ENCODE results near the gene NXPH3.

The NXPH3 gene

DNA sequence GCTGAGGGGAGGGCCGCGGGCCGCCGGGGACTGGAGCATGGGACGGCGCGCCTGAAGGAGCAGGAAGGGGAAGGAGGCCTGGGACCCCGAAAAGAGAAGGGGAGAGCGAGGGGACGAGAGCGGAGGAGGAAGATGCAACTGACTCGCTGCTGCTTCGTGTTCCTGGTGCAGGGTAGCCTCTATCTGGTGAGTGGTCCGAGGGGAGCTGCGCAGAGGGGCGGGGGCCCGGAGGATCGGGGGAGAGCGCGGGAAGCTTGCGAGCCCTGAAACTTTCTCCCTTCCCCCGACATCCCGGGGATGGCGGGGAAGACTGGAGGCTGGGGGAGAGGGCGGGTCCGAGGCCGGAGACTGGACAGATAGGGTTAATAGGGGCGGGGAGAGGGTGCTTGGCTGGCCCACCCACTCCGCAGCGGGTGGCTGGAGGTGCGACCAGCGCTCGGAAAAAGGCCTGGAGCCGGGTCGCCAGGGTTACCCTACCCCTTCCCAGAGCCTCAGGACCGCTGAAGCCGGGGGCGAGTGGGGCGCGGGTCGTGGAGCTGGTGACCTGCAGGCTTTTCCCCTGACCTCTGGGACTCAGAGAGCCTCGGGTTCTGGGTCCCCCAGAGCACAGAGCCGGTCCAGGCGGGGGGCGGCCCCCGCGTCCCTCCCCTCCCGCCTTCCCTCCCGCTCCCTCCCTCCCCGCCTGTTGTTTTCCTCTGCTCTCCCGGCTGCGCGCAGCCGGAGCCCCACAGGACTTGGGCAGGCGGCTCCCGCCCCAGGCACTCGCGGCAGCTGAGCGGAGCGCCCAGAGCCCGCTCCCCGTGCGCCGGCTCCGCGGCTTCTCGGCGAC lies 631 bp downstream of the NXPH3 start:
- DNase-seq (ENCODE audit: low read depth in 2 of 3, low spot score in 1 of 3): no peak

DNA sequence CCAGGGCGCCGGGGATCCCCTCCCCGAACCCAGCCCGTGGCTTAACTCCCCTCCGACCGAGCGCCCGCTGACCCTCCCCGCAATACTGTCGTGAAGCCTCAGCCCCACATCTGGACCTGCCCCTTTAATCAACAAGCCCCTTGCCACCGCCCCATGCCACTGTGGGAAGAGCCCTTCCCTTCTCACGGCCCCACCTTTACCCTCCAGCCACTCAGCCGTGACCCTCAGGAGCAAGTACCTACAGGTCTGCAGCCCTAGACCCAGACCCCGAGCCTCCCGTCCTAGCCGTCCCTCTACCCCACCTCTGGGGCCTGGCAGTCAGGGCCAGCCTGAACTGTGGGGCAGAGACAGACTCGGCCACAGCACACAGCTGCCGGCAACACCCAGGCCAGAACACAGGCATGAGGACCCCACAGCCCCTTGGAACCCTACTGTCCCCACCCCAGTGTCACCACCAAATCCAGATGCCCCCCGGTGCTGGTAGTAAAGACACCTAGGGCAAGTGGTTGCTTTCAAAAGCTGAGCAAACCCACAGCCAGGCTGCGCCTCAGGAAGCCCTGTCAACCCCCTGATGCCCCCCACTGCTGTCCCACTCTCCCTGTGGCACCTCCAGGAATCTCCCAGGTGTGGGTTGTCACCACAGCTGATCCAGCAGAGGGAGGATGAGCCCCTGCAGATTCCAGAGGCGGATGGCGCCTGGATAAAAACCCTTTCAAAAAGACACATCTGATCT lies 1.4 kb downstream of the NXPH3 start:
- DNase-seq (ENCODE audit: low read depth in 2 of 3, low spot score in 1 of 3): no peak

DNA sequence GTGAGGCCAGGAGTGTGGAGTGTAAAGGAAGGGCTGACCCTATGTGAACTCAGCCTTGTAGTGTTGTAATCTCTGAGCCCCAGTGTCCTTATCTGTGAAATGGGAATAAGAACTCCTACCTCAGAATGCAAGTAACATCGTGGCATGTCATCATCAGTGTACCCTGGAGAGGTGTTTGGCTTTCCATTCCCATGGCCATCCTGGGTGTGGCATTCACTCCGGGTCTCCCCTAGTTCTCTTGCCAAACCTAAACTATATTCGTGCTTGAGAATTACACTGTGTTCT lies 1.9 kb downstream of the NXPH3 start:
- DNase-seq (ENCODE audit: low read depth in 2 of 3, low spot score in 1 of 3): no peak

DNA sequence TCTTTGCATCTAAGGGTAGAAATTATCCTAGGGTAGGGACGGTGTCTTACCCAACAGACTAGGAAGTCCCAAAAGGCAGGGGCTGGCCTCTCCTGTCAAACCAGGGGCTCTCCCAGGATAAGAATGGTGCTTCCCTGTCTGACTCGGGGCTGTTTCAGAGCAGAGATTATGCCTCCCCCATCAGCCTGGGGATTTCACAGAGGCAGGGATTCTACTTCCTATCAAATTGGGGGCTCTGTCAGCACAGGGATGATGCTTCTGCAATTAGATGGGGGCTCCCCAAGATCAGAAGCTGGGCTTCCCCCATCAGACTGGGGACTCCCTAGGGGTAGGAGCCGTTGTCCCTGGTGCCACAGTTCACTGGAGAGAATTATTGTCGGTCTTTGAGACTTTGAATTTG lies 2.3 kb downstream of the NXPH3 start:
- DNase-seq (ENCODE audit: low read depth in 2 of 3, low spot score in 1 of 3): no peak

DNA sequence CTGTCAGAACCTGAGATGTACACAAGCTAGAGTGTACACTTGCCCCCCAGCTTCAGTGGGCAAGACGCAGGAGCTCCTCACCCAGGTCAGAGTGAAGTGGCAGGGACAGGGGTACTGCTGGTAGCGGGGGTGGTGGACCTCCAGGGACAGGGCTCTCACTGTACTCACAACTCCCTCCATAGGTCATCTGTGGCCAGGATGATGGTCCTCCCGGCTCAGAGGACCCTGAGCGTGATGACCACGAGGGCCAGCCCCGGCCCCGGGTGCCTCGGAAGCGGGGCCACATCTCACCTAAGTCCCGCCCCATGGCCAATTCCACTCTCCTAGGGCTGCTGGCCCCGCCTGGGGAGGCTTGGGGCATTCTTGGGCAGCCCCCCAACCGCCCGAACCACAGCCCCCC lies 2.7 kb downstream of the NXPH3 start:
- DNase-seq (ENCODE audit: low read depth in 2 of 3, low spot score in 1 of 3): no peak

DNA sequence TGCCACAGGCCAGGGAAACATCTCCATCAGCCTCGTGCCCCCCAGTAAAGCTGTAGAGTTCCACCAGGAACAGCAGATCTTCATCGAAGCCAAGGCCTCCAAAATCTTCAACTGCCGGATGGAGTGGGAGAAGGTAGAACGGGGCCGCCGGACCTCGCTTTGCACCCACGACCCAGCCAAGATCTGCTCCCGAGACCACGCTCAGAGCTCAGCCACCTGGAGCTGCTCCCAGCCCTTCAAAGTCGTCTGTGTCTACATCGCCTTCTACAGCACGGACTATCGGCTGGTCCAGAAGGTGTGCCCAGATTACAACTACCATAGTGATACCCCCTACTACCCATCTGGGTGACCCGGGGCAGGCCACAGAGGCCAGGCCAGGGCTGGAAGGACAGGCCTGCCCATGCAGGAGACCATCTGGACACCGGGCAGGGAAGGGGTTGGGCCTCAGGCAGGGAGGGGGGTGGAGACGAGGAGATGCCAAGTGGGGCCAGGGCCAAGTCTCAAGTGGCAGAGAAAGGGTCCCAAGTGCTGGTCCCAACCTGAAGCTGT lies 3.4 kb downstream of the NXPH3 start:
- DNase-seq (ENCODE audit: low read depth in 2 of 3, low spot score in 1 of 3): no peak

DNA sequence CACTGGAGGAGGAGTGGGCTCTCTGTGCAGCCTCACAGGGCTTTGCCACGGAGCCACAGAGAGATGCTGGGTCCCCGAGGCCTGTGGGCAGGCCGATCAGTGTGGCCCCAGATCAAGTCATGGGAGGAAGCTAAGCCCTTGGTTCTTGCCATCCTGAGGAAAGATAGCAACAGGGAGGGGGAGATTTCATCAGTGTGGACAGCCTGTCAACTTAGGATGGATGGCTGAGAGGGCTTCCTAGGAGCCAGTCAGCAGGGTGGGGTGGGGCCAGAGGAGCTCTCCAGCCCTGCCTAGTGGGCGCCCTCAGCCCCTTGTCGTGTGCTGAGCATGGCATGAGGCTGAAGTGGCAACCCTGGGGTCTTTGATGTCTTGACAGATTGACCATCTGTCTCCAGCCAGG lies 3.9 kb downstream of the NXPH3 start:
- no peak for DNase-seq (ENCODE audit: low read depth in 2 of 3, low spot score in 1 of 3)

DNA sequence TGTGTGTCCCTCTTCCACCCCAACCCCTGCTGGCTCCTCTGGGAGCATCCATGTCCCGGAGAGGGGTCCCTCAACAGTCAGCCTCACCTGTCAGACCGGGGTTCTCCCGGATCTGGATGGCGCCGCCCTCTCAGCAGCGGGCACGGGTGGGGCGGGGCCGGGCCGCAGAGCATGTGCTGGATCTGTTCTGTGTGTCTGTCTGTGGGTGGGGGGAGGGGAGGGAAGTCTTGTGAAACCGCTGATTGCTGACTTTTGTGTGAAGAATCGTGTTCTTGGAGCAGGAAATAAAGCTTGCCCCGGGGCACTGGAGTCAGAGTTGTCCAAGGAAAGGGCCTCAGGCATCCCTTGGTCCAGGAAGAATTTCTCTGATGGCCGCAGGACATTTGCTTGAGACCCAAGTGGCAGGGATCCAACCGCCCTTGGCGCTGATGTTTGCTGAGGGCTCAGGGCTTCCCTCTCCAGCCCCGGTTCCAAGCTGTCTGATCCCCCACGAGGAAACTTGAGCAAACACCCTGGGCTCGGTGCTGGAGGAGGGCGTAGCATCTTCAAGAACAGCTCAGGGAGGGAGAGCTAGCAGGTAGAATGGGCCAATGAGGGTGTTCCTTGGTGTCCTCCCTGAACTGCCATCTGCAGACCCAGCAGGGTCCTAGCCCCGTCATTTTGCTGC lies 4.5 kb downstream of the NXPH3 start:
- DNase-seq (ENCODE audit: low read depth in 2 of 3, low spot score in 1 of 3): no peak

DNA sequence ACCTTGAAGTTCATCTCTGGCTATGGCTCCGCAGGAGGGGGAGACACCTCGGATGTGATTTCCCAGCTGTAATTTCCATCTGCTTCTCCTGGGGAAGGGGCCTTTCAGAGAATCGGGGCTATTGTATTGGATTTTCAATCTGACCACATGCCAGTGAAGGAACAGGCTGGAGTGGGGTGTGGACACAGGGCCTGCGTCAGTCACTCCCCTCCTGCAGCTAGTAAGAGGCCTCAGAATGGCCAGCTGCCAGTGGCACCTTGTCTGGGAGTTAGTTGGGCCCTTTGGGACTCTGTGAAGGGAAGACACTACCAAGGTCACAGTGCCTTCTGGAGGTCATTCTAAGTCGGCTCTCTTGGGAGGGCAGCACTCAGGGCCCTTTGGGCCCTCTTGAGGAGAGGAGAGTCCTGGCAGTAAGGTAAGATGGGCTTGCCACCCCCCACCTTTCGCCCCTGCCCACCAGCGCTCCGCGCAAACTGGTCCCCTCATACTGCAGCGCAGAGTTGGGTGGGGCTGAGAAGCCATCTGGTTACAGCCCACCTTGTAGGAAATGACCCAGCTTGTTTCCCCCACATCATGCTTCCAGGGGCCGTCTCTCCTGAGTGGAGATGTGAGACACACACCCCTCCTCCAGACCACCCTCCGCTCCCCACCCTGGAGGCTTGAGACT lies 5.4 kb downstream of the NXPH3 start:
- DNase-seq (ENCODE audit: low read depth in 2 of 3, low spot score in 1 of 3): no peak

DNA sequence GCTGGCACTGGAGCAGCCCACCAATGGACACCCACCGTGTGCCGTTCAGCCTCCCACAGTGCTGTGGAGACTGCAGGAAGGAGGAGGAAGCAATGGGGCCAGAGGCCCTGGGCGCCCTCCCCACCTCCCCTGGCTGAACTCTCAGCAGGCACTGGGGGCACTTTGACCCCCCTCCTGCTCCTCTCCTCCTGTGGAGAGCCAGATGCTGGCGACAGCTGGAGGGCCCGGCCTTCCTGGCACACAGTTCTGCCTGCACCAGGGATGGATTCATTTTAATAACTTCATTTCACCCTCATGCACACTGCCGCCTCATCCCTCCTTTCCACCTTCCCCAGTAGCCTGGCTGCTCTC lies 6.0 kb downstream of the NXPH3 start:
- DNase-seq (ENCODE audit: low read depth in 2 of 3, low spot score in 1 of 3): no peak

DNA sequence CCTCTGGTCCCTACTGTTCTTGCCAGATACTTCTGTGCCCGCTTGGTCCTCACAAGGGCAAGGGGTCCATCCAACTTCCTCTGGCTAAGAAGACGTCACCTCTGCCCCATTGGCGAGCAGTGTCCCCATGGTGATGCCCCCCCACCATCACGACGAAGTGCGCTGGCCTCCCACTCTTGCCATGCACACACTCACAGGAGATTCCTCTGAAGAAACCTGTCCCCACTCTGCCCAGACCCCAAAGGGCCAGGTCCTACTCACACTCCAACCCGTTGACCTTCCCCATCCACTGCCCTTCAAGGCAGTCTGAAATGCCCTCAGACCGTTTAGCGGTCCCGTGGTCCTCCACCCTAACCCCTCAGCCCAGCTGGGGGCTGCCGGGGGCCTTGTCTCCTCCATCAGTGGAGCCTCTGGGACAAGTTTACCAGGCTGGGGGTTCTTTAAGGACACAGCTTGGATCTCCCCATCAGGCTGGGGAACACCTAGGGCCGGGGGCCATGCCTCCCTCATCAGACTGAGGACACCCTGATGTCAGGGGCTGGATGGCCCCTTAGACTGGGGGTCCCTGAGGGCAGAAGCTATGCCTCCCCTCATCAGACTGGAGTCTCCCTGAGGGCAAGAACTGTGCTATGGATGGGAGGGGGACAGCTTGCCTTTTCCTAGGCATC lies 6.5 kb downstream of the NXPH3 start:
- DNase-seq (ENCODE audit: low read depth in 2 of 3, low spot score in 1 of 3): no peak

DNA sequence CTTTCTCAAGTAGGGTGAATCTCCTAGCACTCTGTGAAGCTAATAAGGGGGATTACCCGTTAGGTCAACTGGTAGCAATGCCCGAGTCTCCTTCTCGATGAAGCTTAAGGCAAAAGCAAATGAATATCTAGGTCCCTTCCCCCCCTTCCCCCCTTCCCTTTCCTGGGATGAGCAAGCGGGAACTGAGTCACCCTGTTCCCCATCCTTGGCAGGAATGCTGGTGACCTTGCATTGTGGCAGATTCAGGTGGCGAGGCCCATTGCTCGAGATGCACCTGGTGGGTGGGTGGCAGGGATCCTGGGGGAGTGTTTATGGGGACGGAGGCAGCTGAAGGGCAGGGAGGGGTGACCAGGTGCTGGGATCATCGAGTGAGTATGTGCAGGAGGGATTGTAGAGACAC lies 7.1 kb downstream of the NXPH3 start:
- DNase-seq (ENCODE audit: low read depth in 2 of 3, low spot score in 1 of 3): no peak

DNA sequence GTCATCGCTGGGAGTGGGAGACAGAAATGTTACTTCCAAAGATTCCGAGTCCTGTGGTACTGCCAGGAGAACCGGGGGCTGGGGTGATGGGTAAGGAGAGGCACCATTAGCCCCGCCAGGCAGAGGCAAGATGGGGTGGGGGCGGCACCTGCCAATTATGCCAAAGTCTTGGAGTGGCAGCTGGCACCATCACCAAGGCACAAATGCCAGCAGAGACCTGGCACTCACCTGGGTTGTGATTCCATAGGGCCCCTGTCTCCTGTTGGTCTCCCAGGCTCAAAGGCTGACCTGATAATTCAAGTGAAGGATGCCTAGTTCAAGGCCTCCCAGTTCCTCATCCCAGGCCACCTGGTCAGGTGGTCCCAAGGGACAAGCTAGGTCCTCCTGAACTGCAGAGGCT lies 7.6 kb downstream of the NXPH3 start:
- no peak for DNase-seq (ENCODE audit: low read depth in 2 of 3, low spot score in 1 of 3)

DNA sequence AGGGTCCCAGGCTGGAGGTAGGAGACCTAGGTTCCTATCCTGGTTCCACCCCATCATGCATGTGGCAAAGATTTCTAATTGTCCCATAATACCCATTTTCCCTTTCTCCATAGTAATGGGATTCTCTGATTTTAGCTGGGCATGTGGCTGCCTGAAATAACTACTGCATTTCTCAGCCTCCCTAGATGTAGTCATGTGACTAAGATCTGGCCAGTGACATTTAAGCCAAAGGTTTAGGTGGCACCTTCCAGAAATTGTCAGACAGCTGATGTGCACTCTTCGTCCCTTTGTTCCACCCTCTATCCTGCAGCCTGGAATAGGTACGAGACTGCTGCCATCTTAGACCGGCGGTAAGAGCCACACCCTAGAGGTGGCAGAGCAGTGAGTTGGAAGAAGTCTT lies 8.2 kb downstream of the NXPH3 start:
- no peak for DNase-seq (ENCODE audit: low read depth in 2 of 3, low spot score in 1 of 3)

DNA sequence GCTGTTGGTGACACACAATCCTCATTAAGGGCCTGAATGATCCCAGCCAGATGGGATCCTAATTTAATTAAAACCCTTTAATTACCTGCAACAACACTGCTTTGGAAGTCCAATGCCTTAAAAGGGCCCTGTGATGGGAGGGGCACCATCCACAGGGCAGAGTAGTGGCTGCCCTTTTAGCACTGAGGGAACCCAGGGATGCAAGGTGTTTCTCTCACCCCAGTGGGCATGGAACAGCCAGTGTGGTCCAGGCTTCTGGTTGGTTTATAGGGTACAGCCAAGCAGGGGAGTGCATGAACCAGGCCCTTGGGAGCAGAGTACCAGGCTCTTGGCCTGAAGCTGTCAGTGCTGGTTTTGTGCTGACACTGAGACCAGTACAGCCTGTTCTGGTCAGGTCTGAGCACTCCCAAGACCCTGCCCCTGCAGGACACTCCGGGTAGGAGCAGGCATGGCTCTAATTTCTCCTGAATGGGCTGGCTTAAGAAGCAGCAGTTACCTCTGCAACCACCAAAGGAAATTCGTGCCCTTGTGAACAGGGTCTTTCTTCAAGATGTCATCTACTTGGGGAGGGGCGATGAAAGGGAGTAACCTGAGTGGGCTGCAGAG lies 9.9 kb downstream of the NXPH3 start:
- no peak for DNase-seq (ENCODE audit: low read depth in 2 of 3, low spot score in 1 of 3)

DNA sequence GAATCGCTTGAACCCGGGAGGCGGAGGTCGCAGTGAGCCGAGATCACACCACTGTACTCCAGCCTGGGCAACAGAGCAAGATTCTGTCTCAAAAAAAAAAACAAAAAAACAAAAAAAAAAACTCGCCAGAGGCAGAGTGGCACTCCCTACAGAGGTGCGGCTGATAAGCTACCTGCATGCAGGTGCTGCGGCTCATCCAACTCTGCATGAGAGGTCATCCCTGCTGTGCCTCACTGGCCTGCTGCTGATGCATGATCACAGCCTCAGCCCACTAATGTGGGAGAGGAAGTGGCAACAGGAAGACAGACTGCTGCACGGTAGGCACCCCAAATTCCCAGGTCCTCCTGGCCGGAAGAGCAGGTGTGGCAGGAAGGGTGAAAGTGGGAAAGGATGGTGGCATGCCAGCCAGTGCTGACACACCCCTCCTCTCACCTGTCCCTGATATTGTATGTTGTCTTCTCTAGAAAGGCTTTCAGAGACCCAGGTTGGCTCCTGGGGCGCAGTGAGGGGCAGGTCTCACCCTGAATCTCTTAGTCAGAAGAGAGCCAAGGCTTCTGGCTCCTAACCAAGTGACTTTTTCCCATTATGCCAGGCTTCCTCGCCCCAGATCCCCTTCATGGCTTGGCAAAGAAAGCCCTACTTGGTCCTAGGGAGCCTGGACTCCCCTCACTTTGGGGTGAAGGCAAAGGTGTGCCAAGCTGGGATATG lies 11.8 kb downstream of the NXPH3 start:
- no peak for DNase-seq (ENCODE audit: low read depth in 2 of 3, low spot score in 1 of 3)

DNA sequence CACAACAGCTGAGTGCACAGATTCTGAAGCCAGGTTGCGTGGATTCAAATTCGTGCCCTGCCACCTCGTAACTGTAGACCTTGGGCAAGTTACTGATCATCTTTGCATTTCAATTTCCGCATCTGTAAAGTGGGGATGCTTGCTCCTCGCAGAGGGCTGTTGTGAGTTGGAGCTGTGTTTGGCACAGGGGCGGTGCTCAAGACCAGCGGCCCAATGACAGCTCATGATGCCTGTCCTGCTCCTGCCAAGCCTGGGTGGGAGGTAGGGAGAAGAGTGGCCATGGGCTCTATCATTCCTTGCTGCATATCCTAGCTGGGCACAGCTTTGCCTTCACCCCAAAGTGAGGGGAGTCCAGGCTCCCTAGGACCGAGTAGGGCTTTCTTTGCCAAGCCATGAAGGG lies 12.6 kb downstream of the NXPH3 start:
- DNase-seq (ENCODE audit: low read depth in 2 of 3, low spot score in 1 of 3): no peak

DNA sequence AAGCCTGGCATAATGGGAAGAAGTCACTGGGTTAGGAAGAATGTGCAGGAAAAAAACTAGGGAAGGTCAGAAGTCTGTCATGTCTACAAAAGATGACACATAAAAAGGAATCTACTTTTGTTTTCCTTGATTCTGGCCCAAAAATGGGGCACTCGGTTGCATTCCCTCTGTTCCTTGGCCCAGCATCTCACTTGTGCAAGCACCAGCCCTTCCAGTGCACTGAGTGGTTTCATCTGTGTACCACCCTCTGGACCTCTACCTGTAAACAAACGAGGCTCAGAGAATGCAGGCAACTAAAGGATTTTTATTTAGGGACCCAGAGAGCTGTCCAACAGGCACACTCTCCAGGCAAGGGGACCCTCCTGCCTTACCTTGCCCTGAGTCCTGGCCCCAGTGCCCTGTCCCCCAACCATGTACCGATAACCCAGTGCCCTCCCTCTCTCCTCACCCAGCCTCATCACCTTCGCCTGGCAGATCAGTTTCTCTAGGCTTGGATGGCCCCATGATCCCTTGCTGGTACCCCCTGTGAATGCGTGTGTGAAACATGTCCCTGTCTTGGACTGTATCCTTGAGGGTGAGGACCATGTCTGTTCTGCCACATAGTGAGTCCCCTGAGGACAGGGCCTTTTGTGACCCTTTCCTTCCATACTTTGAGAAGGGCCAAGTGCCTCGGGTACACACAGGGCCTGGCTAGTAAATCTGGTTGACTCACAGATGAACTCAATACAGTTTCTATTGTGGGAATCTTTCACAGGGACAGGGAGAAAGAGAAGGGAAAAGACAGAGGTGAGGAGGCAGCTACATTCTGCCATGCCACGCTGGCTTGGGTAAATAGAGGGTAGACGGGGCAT lies 13.3 kb downstream of the NXPH3 start:
- DNase-seq (ENCODE audit: low read depth in 2 of 3, low spot score in 1 of 3): no peak

DNA sequence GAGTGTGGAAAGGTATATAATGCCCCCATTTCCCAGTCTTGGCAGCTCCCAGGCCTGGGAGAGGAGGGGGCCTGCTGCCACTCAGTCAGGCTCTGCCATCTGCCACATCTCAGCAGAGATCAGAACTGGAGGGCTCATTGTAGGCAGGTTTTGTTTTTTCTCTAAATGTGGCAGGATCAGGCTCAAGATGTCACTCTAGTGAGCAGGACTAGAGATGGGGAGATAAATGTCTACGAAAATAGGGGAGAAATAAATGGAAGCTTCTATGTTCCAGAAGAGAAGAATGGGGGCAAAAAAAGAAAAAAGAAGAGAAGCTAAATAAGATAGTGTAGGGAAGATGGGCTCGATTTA lies 13.9 kb downstream of the NXPH3 start:
- DNase-seq (ENCODE audit: low read depth in 2 of 3, low spot score in 1 of 3): no peak

All from stimulated activated CD4-positive, alpha-beta T cell treated with anti-CD3 and anti-CD28 coated beads, Interleukin-12 subunit alpha, Interleukin-12 subunit beta, amount 100 ng/mL, for 48 hours (primary cell).